Epithelial cell of esophagus (primary cell): Measurements from ENCODE around the gene PTPRT.

ENCODE experiments used
- DNase-seq: peaks from one replicate; pipeline ENCODE4 v3.0.0; 2010; ENCODE audit warnings: low read depth
- H3K4me3 ChIP-seq: 2 replicates; pipeline ENCODE4 v1.5.1; 2011; ENCODE audit warnings: mild to moderate bottlenecking, low read length, control low read depth
- CTCF ChIP-seq: IDR thresholded peaks from 2 replicates; pipeline ENCODE4 v1.5.1; 2011; ENCODE audit warnings: low read depth, mild to moderate bottlenecking, low read length, control low read depth, inconsistent platforms; ENCODE audit not compliant: insufficient read depth; ENCODE audit errors: missing control alignments

Gene PTPRT

GRCh38 chr20:42159808-42160207, 1029.9 kb downstream of the PTPRT start:
- no peak for TF ChIP-seq CTCF
- no peak overlapping the region for H3K4me3 ChIP-seq
- no peak for DNase-seq

- TF ChIP-seq CTCF = no peak
- no peak overlapping the region for H3K4me3 ChIP-seq
- no peak for DNase-seq
These were observed 1031.4 kb downstream of the PTPRT start for GRCh38 chr20:42158272-42158671.

GRCh38 chr20:42155586-42155985, 1034.1 kb downstream of the PTPRT start:
- TF ChIP-seq CTCF = no peak
- no peak overlapping the region for H3K4me3 ChIP-seq
- no peak for DNase-seq

- TF ChIP-seq CTCF = no peak
- no peak for DNase-seq
- H3K4me3 ChIP-seq = no peak overlapping the region
These were observed 1037.1 kb downstream of the PTPRT start for GRCh38 chr20:42152575-42152974.

- no peak for TF ChIP-seq CTCF
These were observed 1039.5 kb downstream of the PTPRT start for GRCh38 chr20:42150230-42150629.

GRCh38 chr20:42138729-42139128, 1051.0 kb downstream of the PTPRT start:
- TF ChIP-seq CTCF = no peak
- no peak for DNase-seq
- no peak overlapping the region for H3K4me3 ChIP-seq

More at GRCh38 chr20:42150230-42150629, 1039.5 kb downstream of the PTPRT start:
- no peak overlapping the region for H3K4me3 ChIP-seq
- no peak for DNase-seq

GRCh38 chr20:42134265-42135098, 1055.2 kb downstream of the PTPRT start:
- DNase-seq = no peak
- H3K4me3 ChIP-seq = no peak overlapping the region
- no peak for TF ChIP-seq CTCF
